ENCODE measurements around the gene ANKRD6.

The ANKRD6 gene

DNA sequence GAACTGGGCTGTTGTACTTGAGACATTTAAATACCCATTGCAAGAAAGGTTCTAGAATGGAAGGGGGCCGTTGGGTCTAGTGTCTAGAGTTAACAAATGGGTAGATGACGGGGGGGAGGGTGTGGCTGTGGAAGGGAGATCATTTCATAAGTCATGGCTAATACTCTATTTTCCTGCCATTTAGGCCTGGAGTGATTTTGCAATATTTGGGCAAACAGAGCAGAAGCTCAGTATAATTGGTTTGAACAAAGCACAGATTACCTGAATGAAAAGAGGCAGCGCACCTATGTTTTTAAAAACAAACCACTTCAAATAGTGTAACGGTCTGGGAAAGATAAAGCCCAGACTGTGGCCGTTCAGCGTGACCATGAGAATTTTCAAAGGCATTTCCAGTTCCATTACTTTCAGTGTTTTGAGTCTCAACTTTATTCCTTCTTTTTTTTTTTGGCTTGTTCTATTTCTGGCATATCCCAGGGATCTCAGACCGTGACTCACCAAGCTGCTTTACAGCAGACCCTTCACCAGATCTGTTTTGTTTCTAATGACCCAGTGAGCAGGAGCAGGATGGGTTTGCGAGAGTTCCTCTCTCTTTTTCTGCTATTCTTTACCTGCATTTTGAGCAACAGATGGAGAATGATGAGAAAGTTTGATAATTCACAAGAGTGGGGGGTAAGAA, 131.9 kb downstream of the ANKRD6 start:
- Histone ChIP-seq H3K4me3 (ENCODE audit: low read depth, low read length) (no peak overlapping the region), H3K9me3 (ENCODE audit: control insufficient read depth, insufficient read depth, low read length) (no peaks in the 10 kb centered on the region), H3K27me3 (ENCODE audit: control insufficient read depth, insufficient read depth, low read length) (no peaks in the 10 kb centered on the region), H3K27ac (ENCODE audit: low read depth, low read length) (no peak overlapping the region), H3K4me1 (ENCODE audit: control insufficient read depth, insufficient read depth, low read length) (peaks cover 16% of the 10 kb centered on the region), H3K36me3 (ENCODE audit: control insufficient read depth, insufficient read depth, low read length) (no peaks in the 10 kb centered on the region), H3K9ac (ENCODE audit: low read depth, low read length) (no peak overlapping the region)

- no peak overlapping the region for H3K4me3 ChIP-seq (ENCODE audit: low read depth, low read length)
- no peaks in the 10 kb centered on the region for H3K27me3 ChIP-seq (ENCODE audit: control insufficient read depth, insufficient read depth, low read length)
- H3K27ac ChIP-seq (ENCODE audit: low read depth, low read length) = no peak overlapping the region
- peaks cover 16% of the 10 kb centered on the region for H3K4me1 ChIP-seq (ENCODE audit: control insufficient read depth, insufficient read depth, low read length)
- no peaks in the 10 kb centered on the region for H3K9me3 ChIP-seq (ENCODE audit: control insufficient read depth, insufficient read depth, low read length)
- H3K9ac ChIP-seq (ENCODE audit: low read depth, low read length) = no peak overlapping the region
- H3K36me3 ChIP-seq (ENCODE audit: control insufficient read depth, insufficient read depth, low read length) = no peaks in the 10 kb centered on the region
Observed at GRCh38 chr6:89566008-89566800, 133.3 kb downstream of the ANKRD6 start.

GRCh38 chr6:89566930-89567629, 134.1 kb downstream of the ANKRD6 start:
- Histone ChIP-seq H3K4me3 (ENCODE audit: low read depth, low read length) (no peak overlapping the region), H3K9me3 (ENCODE audit: control insufficient read depth, insufficient read depth, low read length) (no peaks in the 10 kb centered on the region), H3K36me3 (ENCODE audit: control insufficient read depth, insufficient read depth, low read length) (no peaks in the 10 kb centered on the region), H3K4me1 (ENCODE audit: control insufficient read depth, insufficient read depth, low read length) (peaks cover 13% of the 10 kb centered on the region), H3K27ac (ENCODE audit: low read depth, low read length) (no peak overlapping the region), H3K9ac (ENCODE audit: low read depth, low read length) (no peak overlapping the region), H3K27me3 (ENCODE audit: control insufficient read depth, insufficient read depth, low read length) (no peaks in the 10 kb centered on the region)

DNA sequence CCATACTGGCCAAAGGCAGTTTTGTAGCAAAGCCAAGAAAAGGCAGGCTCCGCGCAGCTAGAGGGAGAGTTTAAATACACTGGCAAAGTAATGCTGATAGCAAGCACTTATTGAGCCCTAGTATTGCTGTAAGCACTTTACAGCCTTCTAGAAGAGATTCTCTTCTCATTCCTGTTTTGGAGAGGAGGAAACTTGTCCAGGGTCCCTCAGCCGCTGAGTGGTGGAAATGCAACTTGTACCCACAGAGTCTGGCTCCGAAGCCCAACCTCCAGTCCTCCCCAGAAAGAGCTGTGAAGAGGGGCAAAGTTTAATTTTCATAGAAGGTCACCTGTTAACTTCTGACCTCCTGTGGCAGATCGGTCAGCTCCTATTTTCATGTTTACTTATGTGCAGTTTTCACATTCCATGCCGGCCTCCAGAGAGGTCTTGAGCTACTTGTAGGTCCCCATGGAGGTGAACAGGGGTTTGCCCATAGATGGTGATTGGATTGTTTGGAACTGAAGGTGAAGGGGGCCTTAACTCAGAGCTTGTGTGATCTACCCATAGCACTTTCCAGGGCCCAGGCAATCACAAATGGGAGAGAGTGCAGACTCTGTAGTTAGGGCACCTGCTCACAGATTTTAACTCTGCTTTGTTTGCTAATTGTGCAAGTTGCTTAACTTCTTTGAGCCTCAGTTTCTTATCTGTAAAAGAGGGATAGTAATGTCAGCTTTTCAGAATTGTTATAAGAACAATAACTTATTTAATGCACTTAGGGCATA, 134.9 kb downstream of the ANKRD6 start:
- H3K9me3 ChIP-seq (ENCODE audit: control insufficient read depth, insufficient read depth, low read length) = no peaks in the 10 kb centered on the region
- H3K36me3 ChIP-seq (ENCODE audit: control insufficient read depth, insufficient read depth, low read length) = no peaks in the 10 kb centered on the region
- no peak overlapping the region for H3K27ac ChIP-seq (ENCODE audit: low read depth, low read length)
- no peaks in the 10 kb centered on the region for H3K27me3 ChIP-seq (ENCODE audit: control insufficient read depth, insufficient read depth, low read length)
- H3K9ac ChIP-seq (ENCODE audit: low read depth, low read length) = no peak overlapping the region
- H3K4me3 ChIP-seq (ENCODE audit: low read depth, low read length) = no peak overlapping the region
- peaks cover 5% of the 10 kb centered on the region for H3K4me1 ChIP-seq (ENCODE audit: control insufficient read depth, insufficient read depth, low read length)

GRCh38 chr6:89574910-89575561, 142.1 kb downstream of the ANKRD6 start:
- Histone ChIP-seq H3K27ac (ENCODE audit: low read depth, low read length) (no peak overlapping the region), H3K4me1 (ENCODE audit: control insufficient read depth, insufficient read depth, low read length) (no peaks in the 10 kb centered on the region)

GRCh38 chr6:89575562-89575960, 142.6 kb downstream of the ANKRD6 start:
- H3K27me3 ChIP-seq (ENCODE audit: control insufficient read depth, insufficient read depth, low read length) = no peaks in the 10 kb centered on the region
- H3K36me3 ChIP-seq (ENCODE audit: control insufficient read depth, insufficient read depth, low read length) = no peaks in the 10 kb centered on the region
- no peak overlapping the region for H3K4me3 ChIP-seq (ENCODE audit: low read depth, low read length)
- H3K9ac ChIP-seq (ENCODE audit: low read depth, low read length) = no peak overlapping the region
- H3K27ac ChIP-seq (ENCODE audit: low read depth, low read length) = no peak overlapping the region
- no peaks in the 10 kb centered on the region for H3K4me1 ChIP-seq (ENCODE audit: control insufficient read depth, insufficient read depth, low read length)
- H3K9me3 ChIP-seq (ENCODE audit: control insufficient read depth, insufficient read depth, low read length) = no peaks in the 10 kb centered on the region

More at GRCh38 chr6:89574910-89575561, 142.1 kb downstream of the ANKRD6 start:
- H3K36me3 ChIP-seq (ENCODE audit: control insufficient read depth, insufficient read depth, low read length) = no peaks in the 10 kb centered on the region
- no peak overlapping the region for H3K4me3 ChIP-seq (ENCODE audit: low read depth, low read length)
- H3K9me3 ChIP-seq (ENCODE audit: control insufficient read depth, insufficient read depth, low read length) = no peaks in the 10 kb centered on the region
- H3K9ac ChIP-seq (ENCODE audit: low read depth, low read length) = no peak overlapping the region
- no peaks in the 10 kb centered on the region for H3K27me3 ChIP-seq (ENCODE audit: control insufficient read depth, insufficient read depth, low read length)

- Histone ChIP-seq H3K9me3 (ENCODE audit: control insufficient read depth, insufficient read depth, low read length) (no peaks in the 10 kb centered on the region), H3K4me1 (ENCODE audit: control insufficient read depth, insufficient read depth, low read length) (no peaks in the 10 kb centered on the region), H3K9ac (ENCODE audit: low read depth, low read length) (no peak overlapping the region), H3K36me3 (ENCODE audit: control insufficient read depth, insufficient read depth, low read length) (no peaks in the 10 kb centered on the region), H3K27ac (ENCODE audit: low read depth, low read length) (no peak overlapping the region), H3K4me3 (ENCODE audit: low read depth, low read length) (no peak overlapping the region), H3K27me3 (ENCODE audit: control insufficient read depth, insufficient read depth, low read length) (no peaks in the 10 kb centered on the region)
Observed at GRCh38 chr6:89580997-89581666, 148.2 kb downstream of the ANKRD6 start.

DNA sequence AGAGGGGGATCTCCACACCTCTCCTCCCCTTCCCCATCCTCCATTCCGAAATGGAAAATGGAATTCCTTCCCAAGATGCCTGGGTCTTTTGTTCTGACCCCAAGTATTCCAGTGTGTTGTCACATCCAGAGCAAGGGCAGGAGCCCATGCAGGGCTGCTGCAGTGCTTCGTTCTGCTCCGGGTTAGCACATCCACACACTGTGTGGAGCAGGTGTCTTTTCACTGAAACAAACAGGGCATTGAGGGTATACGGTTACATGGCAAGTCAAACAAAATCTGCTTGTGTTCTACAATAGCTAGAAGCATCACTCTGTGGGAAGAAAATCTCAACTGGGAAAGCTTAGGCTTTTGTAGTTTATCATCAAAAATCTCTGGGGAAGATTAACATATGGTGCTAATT, 148.7 kb downstream of the ANKRD6 start:
- Histone ChIP-seq H3K9ac (ENCODE audit: low read depth, low read length) (no peak overlapping the region), H3K4me3 (ENCODE audit: low read depth, low read length) (no peak overlapping the region), H3K27me3 (ENCODE audit: control insufficient read depth, insufficient read depth, low read length) (no peaks in the 10 kb centered on the region), H3K36me3 (ENCODE audit: control insufficient read depth, insufficient read depth, low read length) (no peaks in the 10 kb centered on the region), H3K4me1 (ENCODE audit: control insufficient read depth, insufficient read depth, low read length) (no peaks in the 10 kb centered on the region), H3K27ac (ENCODE audit: low read depth, low read length) (no peak overlapping the region), H3K9me3 (ENCODE audit: control insufficient read depth, insufficient read depth, low read length) (no peaks in the 10 kb centered on the region)

DNA sequence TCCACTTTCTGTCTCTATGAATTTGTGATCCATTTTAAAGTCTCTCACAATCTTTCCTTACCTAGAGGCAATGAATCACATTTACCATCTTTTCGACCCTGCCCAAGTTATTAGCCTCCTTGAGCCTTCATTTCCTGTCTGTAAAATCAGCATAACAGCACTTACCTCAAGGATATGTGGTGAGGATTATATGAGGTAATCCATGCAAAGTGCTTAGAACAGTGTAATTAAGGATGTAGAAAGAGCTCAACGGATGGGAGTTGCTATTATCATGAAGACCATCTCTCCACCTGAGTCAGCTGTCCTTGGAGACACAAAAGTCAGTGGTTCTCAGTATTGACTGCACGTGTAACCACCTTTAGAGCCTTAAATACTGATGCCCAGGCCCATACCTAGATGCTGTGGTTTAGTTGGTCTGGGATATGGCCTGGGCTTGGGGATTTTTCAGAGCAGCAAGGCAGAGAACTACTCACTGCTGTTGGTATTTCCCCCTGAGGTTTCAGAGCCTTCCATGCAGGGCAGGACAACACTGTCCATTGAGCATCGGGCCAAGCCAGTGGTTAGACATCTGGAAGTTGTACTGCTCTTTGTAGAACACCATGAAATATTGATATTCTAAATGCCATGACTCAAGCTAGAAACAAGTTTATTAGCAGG, 149.8 kb downstream of the ANKRD6 start:
- no peak overlapping the region for H3K27ac ChIP-seq (ENCODE audit: low read depth, low read length)
- H3K4me1 ChIP-seq (ENCODE audit: control insufficient read depth, insufficient read depth, low read length) = no peaks in the 10 kb centered on the region
- H3K4me3 ChIP-seq (ENCODE audit: low read depth, low read length) = no peak overlapping the region
- no peaks in the 10 kb centered on the region for H3K36me3 ChIP-seq (ENCODE audit: control insufficient read depth, insufficient read depth, low read length)
- H3K9ac ChIP-seq (ENCODE audit: low read depth, low read length) = no peak overlapping the region
- H3K9me3 ChIP-seq (ENCODE audit: control insufficient read depth, insufficient read depth, low read length) = no peaks in the 10 kb centered on the region
- no peaks in the 10 kb centered on the region for H3K27me3 ChIP-seq (ENCODE audit: control insufficient read depth, insufficient read depth, low read length)
